Measurements from ENCODE around the gene MUC6. TPM values are rescaled to one million over a fixed set of nuclear protein-coding genes. Genes with fewer than 3 reads are reported as not detected.

Gene MUC6
- total RNA-seq, 1 donor from 2014 or later, result not detected

DNA sequence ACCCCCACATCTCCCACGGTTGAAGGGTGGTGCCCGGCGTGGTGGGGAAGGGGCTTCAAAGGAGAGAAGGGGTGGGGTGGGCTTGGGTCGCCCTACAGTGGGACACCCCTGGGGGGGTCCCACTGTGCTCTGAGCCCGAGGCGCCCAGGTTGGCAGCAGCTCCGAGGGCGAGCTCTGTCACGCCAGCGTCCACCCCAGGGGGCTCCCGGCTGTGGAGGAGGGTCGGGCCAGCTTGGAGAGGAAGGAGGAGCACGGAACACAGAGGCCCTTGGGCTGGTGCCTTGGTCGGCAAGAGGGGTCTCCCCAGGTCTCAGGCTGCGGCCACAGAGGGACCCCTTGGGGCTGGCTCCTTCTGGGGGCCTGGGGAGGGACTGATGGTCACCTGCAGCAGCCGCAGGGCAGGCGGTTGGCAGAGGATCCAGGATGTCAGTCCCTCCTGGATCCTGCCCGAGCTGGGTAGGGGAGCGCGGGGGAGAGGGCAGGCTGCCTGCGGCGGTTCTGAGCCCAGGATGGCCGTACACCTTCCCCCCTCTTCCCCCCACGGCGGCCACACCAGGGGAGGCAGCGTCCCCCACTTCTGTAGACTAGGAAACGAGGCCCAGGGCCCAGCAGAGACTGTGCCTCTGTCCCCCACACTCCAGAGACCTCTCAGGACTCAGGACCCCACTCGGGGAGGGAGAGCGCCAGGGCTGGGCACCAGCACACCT lies 788 bp downstream of the MUC6 start:
- H3K4me3 Mint-ChIP-seq (ENCODE audit: unreplicated experiment), result no peak overlapping the region
- H3K27me3 Mint-ChIP-seq (ENCODE audit: unreplicated experiment), result no peaks in the 10 kb centered on the region
- H3K4me1 Mint-ChIP-seq (ENCODE audit: unreplicated experiment), result no peaks in the 10 kb centered on the region
- H3K36me3 Mint-ChIP-seq (ENCODE audit: unreplicated experiment), result no peaks in the 10 kb centered on the region
- no peak for DNase-seq (ENCODE audit: extremely low spot score, unreplicated experiment)
- H3K9me3 Mint-ChIP-seq (ENCODE audit: unreplicated experiment), result no peaks in the 10 kb centered on the region
- TF ChIP-seq, protein P1, sequence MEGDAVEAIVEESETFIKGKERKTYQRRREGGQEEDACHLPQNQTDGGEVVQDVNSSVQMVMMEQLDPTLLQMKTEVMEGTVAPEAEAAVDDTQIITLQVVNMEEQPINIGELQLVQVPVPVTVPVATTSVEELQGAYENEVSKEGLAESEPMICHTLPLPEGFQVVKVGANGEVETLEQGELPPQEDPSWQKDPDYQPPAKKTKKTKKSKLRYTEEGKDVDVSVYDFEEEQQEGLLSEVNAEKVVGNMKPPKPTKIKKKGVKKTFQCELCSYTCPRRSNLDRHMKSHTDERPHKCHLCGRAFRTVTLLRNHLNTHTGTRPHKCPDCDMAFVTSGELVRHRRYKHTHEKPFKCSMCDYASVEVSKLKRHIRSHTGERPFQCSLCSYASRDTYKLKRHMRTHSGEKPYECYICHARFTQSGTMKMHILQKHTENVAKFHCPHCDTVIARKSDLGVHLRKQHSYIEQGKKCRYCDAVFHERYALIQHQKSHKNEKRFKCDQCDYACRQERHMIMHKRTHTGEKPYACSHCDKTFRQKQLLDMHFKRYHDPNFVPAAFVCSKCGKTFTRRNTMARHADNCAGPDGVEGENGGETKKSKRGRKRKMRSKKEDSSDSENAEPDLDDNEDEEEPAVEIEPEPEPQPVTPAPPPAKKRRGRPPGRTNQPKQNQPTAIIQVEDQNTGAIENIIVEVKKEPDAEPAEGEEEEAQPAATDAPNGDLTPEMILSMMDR (IDR thresholded peaks at IDR 0.05), result no peak
- H3K27ac Mint-ChIP-seq (ENCODE audit: unreplicated experiment), result no peak overlapping the region

DNA sequence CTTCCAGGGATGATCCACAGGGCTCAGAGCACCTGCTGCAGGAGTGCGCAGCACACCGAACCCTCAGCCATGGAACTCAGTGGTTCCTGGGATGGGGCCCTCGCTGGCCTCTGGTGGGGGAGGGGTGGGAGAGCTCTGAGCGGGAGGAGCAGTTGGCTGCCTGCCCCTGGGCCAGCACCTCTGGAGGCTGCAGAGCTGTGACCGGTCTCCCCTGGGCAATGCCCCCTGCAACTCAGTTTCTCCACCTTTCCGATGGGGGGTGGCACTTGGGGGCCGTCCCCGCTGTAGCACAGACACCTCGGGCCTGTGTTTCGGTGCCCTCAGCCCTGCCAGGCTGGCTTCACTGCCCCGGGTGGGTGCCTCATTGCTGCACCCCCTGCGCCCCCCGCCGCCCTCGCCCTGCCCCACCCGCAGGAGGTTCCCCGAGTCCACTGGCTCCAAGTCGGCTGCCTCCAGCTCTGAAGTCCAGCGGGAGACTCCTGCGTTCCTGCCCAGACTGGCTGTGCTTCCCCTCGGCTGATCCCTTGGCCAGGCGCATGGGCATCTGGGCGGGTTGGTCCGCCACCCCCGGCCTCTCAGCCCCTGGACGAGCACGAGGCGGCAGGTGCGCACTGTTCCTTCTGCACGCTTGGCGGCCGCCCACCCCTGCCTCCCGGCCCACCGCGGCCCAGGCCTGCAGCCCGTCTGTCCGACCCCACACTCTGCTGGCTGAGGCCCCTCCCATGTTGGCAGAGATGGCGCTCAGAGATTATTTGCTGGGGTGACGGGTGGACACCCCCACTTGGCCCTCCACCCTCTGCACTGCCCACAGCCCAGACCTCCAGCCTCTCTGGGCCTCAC lies 1.8 kb downstream of the MUC6 start:
- Mint-ChIP-seq H3K4me3 (ENCODE audit: unreplicated experiment) (no peak overlapping the region), H3K4me1 (ENCODE audit: unreplicated experiment) (no peaks in the 10 kb centered on the region), H3K9me3 (ENCODE audit: unreplicated experiment) (no peaks in the 10 kb centered on the region), H3K36me3 (ENCODE audit: unreplicated experiment) (no peaks in the 10 kb centered on the region), H3K27me3 (ENCODE audit: unreplicated experiment) (no peaks in the 10 kb centered on the region), H3K27ac (ENCODE audit: unreplicated experiment) (no peak overlapping the region)
- TF ChIP-seq, protein P1 (IDR thresholded peaks at IDR 0.05), result no peak
- DNase-seq (ENCODE audit: extremely low spot score, unreplicated experiment), result no peak

DNA sequence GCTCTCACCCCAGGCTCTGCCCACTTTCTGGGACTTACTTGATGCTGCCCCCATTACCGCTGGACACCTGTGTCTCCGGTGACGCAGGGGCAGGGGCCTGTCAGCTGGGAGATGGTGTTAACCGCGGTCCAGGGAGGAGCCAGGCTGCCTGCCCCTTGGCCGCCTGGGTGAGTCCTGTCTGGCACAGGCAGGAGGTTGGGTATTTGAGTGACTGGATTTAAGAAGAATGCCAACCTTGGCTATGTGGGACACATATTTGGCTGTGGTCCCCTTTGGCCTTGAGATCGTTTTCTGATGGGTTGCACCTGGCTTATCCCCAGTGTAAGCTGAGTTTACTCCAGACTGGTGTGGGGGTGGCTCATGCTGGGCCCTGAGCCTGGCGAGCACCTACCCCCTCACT lies 2.5 kb downstream of the MUC6 start:
- no peaks in the 10 kb centered on the region for H3K36me3 Mint-ChIP-seq (ENCODE audit: unreplicated experiment)
- H3K27ac Mint-ChIP-seq (ENCODE audit: unreplicated experiment), result no peak overlapping the region
- H3K4me1 Mint-ChIP-seq (ENCODE audit: unreplicated experiment), result no peaks in the 10 kb centered on the region
- H3K27me3 Mint-ChIP-seq (ENCODE audit: unreplicated experiment), result no peaks in the 10 kb centered on the region
- no peak for DNase-seq (ENCODE audit: extremely low spot score, unreplicated experiment)
- TF ChIP-seq, protein P1 (IDR thresholded peaks at IDR 0.05), result no peak
- H3K9me3 Mint-ChIP-seq (ENCODE audit: unreplicated experiment), result no peaks in the 10 kb centered on the region
- H3K4me3 Mint-ChIP-seq (ENCODE audit: unreplicated experiment), result no peak overlapping the region

DNA sequence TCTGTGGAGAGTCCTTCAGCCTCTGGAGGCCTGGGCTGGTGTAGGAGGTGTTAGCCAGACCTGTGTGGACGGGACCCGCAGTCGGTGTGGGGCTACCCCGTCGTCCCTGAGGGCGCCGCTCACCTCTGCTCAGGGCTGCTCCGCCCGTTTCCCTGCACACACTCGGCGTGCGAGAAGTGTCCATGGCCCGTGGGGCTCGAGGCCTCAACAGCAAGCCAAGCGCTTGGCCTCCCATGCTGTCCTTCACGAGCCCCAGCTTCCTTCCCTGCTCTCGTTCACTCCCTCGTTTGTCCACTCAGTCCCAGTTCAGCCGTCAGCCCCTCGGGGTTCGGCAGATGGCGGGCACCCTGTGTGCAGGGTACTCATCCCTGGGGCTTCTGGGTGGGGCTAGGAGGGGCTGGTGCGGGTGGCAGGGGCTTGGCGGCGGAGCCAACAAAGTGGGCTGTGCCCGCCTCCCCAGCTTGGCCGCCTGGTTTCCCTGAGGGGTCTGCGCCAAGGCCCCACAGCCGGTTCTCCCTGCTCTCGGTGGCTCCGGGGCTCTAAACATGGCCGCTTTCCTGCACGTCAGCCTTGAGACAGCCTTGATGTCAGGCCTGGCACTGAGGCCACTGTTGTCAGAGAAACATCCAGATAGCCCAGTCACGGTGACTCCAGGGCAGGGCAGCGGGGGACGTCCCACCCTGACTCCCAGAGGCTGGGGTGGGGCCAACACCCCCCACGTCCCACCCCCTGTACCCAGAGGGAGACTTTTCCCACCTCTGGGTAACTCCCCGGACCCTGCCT lies 3.3 kb downstream of the MUC6 start:
- Mint-ChIP-seq H3K4me3 (ENCODE audit: unreplicated experiment) (no peak overlapping the region), H3K27ac (ENCODE audit: unreplicated experiment) (no peak overlapping the region), H3K4me1 (ENCODE audit: unreplicated experiment) (no peaks in the 10 kb centered on the region)

More for the DNA sequence above, 3.3 kb downstream of the MUC6 start:
- Mint-ChIP-seq H3K27me3 (ENCODE audit: unreplicated experiment) (no peaks in the 10 kb centered on the region), H3K9me3 (ENCODE audit: unreplicated experiment) (no peaks in the 10 kb centered on the region), H3K36me3 (ENCODE audit: unreplicated experiment) (no peaks in the 10 kb centered on the region)
- TF ChIP-seq, protein P1 (IDR thresholded peaks at IDR 0.05), result no peak
- no peak for DNase-seq (ENCODE audit: extremely low spot score, unreplicated experiment)

All from osteocyte (in vitro differentiated cells).